Calu3 (cell line): ENCODE results near the gene PLEKHD1. TPM values are rescaled to one million over a fixed set of nuclear protein-coding genes. Genes with fewer than 3 reads are reported as not detected.

Experiments
- BruUV-seq: library from RNA; stranded (reverse); fragments of 400-500 nt; replicated peaks from 2 replicates; lab custom pipeline; 2021; lab: Mats Ljungman, UMichigan
- CTCF ChIA-PET: fragments of 300-600 bp; sonication (Branson Sonifier 250); formaldehyde crosslinking; loops from one replicate; lab custom pipeline; 2022; ENCODE audit warnings: antibody characterized with exemption; lab: Charles Lee
- DNase-seq: peaks from one replicate; pipeline ENCODE4 v3.0.0; 2022
- H3K27ac Mint-ChIP-seq: one replicate; pipeline ENCODE4 v1.8.0; 2022; ENCODE audit warnings: mixed read lengths; ENCODE audit not compliant: unreplicated experiment
- H3K27me3 Mint-ChIP-seq: one replicate; pipeline ENCODE4 v1.8.0; 2022; ENCODE audit warnings: mixed read lengths; ENCODE audit not compliant: unreplicated experiment
- H3K36me3 Mint-ChIP-seq: one replicate; pipeline ENCODE4 v1.8.0; 2022; ENCODE audit warnings: mild to moderate bottlenecking, moderate library complexity, mixed read lengths; ENCODE audit not compliant: insufficient read depth, unreplicated experiment
- H3K4me1 Mint-ChIP-seq: one replicate; pipeline ENCODE4 v1.8.0; 2022; ENCODE audit warnings: mild to moderate bottlenecking, low read depth, mixed read lengths; ENCODE audit not compliant: unreplicated experiment
- H3K4me3 Mint-ChIP-seq: one replicate; pipeline ENCODE4 v1.8.0; 2022; ENCODE audit warnings: mild to moderate bottlenecking, low read depth, moderate library complexity, mixed read lengths; ENCODE audit not compliant: unreplicated experiment
- H3K9me3 Mint-ChIP-seq: one replicate; pipeline ENCODE4 v1.8.0; 2022; ENCODE audit warnings: low read depth, mixed read lengths; ENCODE audit not compliant: unreplicated experiment
- intact Hi-C: fragments of 100-400 bp; cut with micrococcal nuclease; formaldehyde crosslinking; loops from one replicate; pipeline ENCODE4 v1.10.0; 2022; ENCODE audit not compliant: unreplicated experiment
- total RNA-seq: library from RNA; stranded (reverse); gene quantifications from 2 replicates; pipeline ENCODE4 v1.2.3, GENCODE V29; 2022
- TF ChIP-seq, protein P1 (sequence below): fragments of 200-600 bp; IDR thresholded peaks from one replicate; pipeline ENCODE4 v1.8.0; 2022; ENCODE audit warnings: antibody characterized with exemption; ENCODE audit not compliant: unreplicated experiment

Gene PLEKHD1
- total RNA-seq, 1 experiment from 2014 or later, result 0.73 TPM

DNA sequence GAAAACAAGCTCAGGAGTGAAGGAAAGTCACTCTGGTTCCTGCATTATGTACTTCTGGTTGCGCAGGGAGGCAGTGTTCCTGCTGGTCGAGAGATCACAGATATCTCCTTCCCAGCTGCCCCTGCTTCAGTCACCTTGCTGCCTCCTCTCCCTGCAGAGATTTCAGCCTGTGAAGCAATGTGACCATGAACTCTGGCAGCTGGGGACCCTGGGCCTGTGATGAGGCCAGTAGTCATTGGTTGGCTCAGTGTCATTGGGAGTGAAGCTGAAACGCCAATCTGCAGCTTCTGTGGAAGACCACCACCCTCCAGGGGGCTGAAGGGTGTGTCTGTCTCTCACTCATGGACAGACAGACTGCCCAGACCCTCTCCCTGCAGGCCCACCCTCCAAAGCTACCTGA, 45.0 kb downstream of the PLEKHD1 start:
- no TSS peak for BruUV-seq
- Mint-ChIP-seq H3K4me1 (peaks cover 12% of the 10 kb centered on the region), H3K27me3 (peaks cover 16% of the 10 kb centered on the region), H3K4me3 (no peak overlapping the region), H3K27ac (no peak overlapping the region), H3K9me3 (no peaks in the 10 kb centered on the region), H3K36me3 (no peaks in the 10 kb centered on the region)
- intact Hi-C loops, result no loop called here
- CTCF ChIA-PET, result interaction anchor here (1.1 kb wide), 1 partner anchor 54 kb away, joined by 3 read pairs; no protein-coding TSS in a partner anchor
- no peak for DNase-seq
- TF ChIP-seq, protein P1, sequence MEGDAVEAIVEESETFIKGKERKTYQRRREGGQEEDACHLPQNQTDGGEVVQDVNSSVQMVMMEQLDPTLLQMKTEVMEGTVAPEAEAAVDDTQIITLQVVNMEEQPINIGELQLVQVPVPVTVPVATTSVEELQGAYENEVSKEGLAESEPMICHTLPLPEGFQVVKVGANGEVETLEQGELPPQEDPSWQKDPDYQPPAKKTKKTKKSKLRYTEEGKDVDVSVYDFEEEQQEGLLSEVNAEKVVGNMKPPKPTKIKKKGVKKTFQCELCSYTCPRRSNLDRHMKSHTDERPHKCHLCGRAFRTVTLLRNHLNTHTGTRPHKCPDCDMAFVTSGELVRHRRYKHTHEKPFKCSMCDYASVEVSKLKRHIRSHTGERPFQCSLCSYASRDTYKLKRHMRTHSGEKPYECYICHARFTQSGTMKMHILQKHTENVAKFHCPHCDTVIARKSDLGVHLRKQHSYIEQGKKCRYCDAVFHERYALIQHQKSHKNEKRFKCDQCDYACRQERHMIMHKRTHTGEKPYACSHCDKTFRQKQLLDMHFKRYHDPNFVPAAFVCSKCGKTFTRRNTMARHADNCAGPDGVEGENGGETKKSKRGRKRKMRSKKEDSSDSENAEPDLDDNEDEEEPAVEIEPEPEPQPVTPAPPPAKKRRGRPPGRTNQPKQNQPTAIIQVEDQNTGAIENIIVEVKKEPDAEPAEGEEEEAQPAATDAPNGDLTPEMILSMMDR, result no peak

DNA sequence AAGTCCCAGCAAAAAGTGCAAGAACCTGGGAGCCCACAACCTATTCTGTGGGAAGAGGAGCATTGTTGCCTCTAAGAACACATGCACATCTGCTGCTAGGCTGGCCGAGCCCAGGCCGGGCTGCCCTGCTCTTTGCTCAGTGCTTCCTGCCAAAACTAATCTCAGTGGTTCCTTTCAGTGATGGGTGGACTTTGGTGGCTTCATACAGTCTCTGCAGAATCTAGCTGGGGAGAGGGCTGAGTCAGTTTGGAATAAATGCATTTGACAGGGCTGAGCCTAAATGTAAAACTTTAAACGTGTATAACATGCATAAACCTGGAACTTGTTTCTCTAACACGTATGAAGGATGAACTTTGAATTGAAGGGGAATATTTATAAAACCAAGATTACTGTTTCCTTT, 45.6 kb downstream of the PLEKHD1 start:
- no peak overlapping the region for H3K27ac Mint-ChIP-seq
- peaks cover 11% of the 10 kb centered on the region for H3K27me3 Mint-ChIP-seq
- BruUV-seq, result no TSS peak
- no peak for DNase-seq
- H3K9me3 Mint-ChIP-seq, result no peaks in the 10 kb centered on the region
- peaks cover 12% of the 10 kb centered on the region for H3K4me1 Mint-ChIP-seq
- H3K4me3 Mint-ChIP-seq, result no peak overlapping the region
- intact Hi-C loops, result no loop called here
- TF ChIP-seq, protein P1, result no peak
- CTCF ChIA-PET, result no interaction called here
- H3K36me3 Mint-ChIP-seq, result no peaks in the 10 kb centered on the region

DNA sequence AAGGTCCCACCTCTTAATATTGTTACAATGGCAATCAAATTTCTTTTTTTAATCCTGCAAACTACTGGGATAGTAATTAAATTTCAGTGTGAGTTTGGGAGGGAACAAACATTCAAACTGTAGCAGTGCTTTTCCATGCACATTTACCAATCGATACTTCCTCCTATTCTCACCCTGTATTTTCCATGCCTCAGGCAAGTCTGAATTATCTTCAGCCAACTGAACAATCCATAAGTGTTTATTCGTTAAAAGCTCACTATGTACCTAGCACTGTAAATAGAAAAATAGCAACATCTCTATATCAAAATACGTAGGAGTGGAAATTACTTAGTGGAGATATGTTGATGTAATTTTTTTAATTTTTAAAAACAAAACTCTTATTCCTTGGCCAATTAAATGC, 46.6 kb downstream of the PLEKHD1 start:
- no peaks in the 10 kb centered on the region for H3K9me3 Mint-ChIP-seq
- no peak for DNase-seq
- TF ChIP-seq, protein P1, result no peak
- intact Hi-C loops, result no loop called here
- no peak overlapping the region for H3K27ac Mint-ChIP-seq
- no peaks in the 10 kb centered on the region for H3K36me3 Mint-ChIP-seq
- no peak overlapping the region for H3K4me3 Mint-ChIP-seq
- no TSS peak for BruUV-seq
- peaks cover 12% of the 10 kb centered on the region for H3K4me1 Mint-ChIP-seq
- peaks cover under 1% of the 10 kb centered on the region for H3K27me3 Mint-ChIP-seq
- CTCF ChIA-PET, result no interaction called here

DNA sequence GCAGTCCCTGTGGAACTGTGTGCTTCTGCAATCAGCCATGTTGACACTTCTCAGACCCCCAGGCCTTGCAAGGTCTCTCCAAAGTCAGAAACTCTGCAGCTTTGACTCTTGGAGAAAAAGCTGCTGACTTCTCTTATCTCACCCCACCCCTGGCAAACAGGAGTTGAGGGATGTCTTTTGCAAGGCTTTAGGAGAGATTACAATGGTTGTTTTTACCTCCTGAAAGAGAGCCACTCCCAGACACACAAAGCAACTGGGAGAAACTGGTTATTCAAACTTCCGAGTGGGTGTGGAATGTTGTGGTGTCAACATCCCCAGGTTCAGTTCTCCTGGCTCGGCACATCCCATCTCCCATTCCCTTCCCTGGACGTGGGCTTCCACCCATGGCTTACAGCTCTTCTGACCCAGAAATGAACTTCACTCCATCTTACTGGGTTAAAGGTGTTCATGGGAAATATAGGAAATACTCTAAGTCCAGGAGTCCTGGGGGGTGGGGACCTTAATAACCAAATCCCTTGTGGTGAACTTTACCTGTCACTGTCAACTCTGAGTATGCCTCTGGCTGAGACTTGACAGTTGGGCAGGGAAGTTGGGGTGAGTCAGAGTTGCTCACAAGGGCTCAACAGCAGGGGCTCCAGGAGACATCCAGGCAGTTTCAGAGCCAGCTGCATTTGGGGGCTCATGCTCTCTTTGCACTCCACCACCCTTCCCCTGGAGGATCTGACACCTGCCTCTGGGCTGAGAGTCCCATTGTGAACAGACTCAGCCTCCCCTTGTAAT, 48.2 kb downstream of the PLEKHD1 start:
- H3K9me3 Mint-ChIP-seq, result no peaks in the 10 kb centered on the region
- CTCF ChIA-PET, result no interaction called here
- BruUV-seq, result no TSS peak
- H3K4me3 Mint-ChIP-seq, result no peak overlapping the region
- intact Hi-C loops, result no loop called here
- H3K36me3 Mint-ChIP-seq, result no peaks in the 10 kb centered on the region
- no peaks in the 10 kb centered on the region for H3K27me3 Mint-ChIP-seq
- peak; percentile 16 for DNase-seq
- peaks cover 12% of the 10 kb centered on the region for H3K4me1 Mint-ChIP-seq
- no peak overlapping the region for H3K27ac Mint-ChIP-seq
- TF ChIP-seq, protein P1, result no peak
